ENCODE measurements around the gene GPC5.

GPC5 gene

GRCh38 chr13:91652404-91653301 is 254.2 kb downstream of the GPC5 start:
- Histone ChIP-seq H2AFZ (ENCODE audit: low read depth, low read length, severe bottlenecking) (no peak overlapping the region), H3K9ac (ENCODE audit: low read length) (no peak overlapping the region), H3K4me2 (ENCODE audit: low read depth, low read length, poor library complexity, severe bottlenecking) (no peak overlapping the region), H3K9me3 (ENCODE audit: insufficient read depth, low read length) (no peaks in the 10 kb centered on the region), H3K36me3 (ENCODE audit: low read length) (no peaks in the 10 kb centered on the region), H4K20me1 (ENCODE audit: low read depth, low read length) (no peaks in the 10 kb centered on the region), H3K27ac (ENCODE audit: low read depth, low read length) (no peak overlapping the region), H3K27me3 (ENCODE audit: low read length) (no peaks in the 10 kb centered on the region), H3F3A (ENCODE audit: insufficient read depth) (no peaks in the 10 kb centered on the region), H3K9me2 (replicated peaks; ENCODE audit: insufficient read depth, low read length) (no peaks in the 10 kb centered on the region), H3K79me2 (ENCODE audit: insufficient read depth, low read length) (no peaks in the 10 kb centered on the region), H3K4me3 (ENCODE audit: insufficient read depth, low read length, poor library complexity, severe bottlenecking) (no peak overlapping the region)
- TF ChIP-seq EZH2phosphoT487 (conservative IDR thresholded peaks at IDR 0.05; ENCODE audit: low read length) (no peak), CTCF (IDR thresholded peaks at IDR 0.05; ENCODE audit: insufficient read depth, low read length, poor library complexity, severe bottlenecking) (no peak)

DNA sequence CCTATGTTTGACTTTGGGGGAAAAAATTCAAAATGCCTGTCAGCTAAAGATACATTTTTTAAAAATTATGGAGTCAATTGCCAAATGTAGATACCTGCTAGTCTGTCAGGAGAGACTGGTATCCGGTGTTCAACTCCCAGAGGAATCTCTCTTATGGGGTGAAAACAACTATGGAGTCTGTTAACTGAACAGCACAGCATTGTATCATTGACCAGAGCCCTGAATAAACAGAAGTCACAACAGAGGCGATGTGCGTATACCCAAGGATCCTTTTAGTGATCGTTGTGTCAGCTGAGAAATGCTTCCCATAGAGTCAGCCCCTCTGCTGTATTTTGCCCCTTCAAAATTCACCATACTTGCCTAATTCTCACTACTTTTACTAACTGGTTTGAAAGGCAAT is 257.3 kb downstream of the GPC5 start:
- H3K9me2 ChIP-seq (replicated peaks; ENCODE audit: insufficient read depth, low read length) = no peaks in the 10 kb centered on the region
- no peaks in the 10 kb centered on the region for H3K36me3 ChIP-seq (ENCODE audit: low read length)
- no peak overlapping the region for H3K4me3 ChIP-seq (ENCODE audit: insufficient read depth, low read length, poor library complexity, severe bottlenecking)
- no peak overlapping the region for H3K9ac ChIP-seq (ENCODE audit: low read length)
- no peak for TF ChIP-seq CTCF (IDR thresholded peaks at IDR 0.05; ENCODE audit: insufficient read depth, low read length, poor library complexity, severe bottlenecking)
- H3F3A ChIP-seq (ENCODE audit: insufficient read depth) = no peaks in the 10 kb centered on the region
- no peak overlapping the region for H3K27ac ChIP-seq (ENCODE audit: low read depth, low read length)
- H3K27me3 ChIP-seq (ENCODE audit: low read length) = no peaks in the 10 kb centered on the region
- H4K20me1 ChIP-seq (ENCODE audit: low read depth, low read length) = no peaks in the 10 kb centered on the region
- no peak overlapping the region for H3K4me2 ChIP-seq (ENCODE audit: low read depth, low read length, poor library complexity, severe bottlenecking)
- no peaks in the 10 kb centered on the region for H3K79me2 ChIP-seq (ENCODE audit: insufficient read depth, low read length)
- H3K9me3 ChIP-seq (ENCODE audit: insufficient read depth, low read length) = no peaks in the 10 kb centered on the region
- no peak overlapping the region for H2AFZ ChIP-seq (ENCODE audit: low read depth, low read length, severe bottlenecking)

- Histone ChIP-seq H3K27me3 (ENCODE audit: low read length) (no peaks in the 10 kb centered on the region), H3K27ac (ENCODE audit: low read depth, low read length) (no peak overlapping the region), H2AFZ (ENCODE audit: low read depth, low read length, severe bottlenecking) (no peak overlapping the region), H3K9ac (ENCODE audit: low read length) (no peak overlapping the region), H3K4me3 (ENCODE audit: insufficient read depth, low read length, poor library complexity, severe bottlenecking) (no peak overlapping the region), H4K20me1 (ENCODE audit: low read depth, low read length) (no peaks in the 10 kb centered on the region), H3F3A (ENCODE audit: insufficient read depth) (no peaks in the 10 kb centered on the region), H3K9me2 (replicated peaks; ENCODE audit: insufficient read depth, low read length) (no peaks in the 10 kb centered on the region), H3K9me3 (ENCODE audit: insufficient read depth, low read length) (no peaks in the 10 kb centered on the region), H3K4me2 (ENCODE audit: low read depth, low read length, poor library complexity, severe bottlenecking) (no peak overlapping the region), H3K79me2 (ENCODE audit: insufficient read depth, low read length) (no peaks in the 10 kb centered on the region), H3K36me3 (ENCODE audit: low read length) (no peaks in the 10 kb centered on the region)
- TF ChIP-seq EZH2phosphoT487 (conservative IDR thresholded peaks at IDR 0.05; ENCODE audit: low read length) (no peak), CTCF (IDR thresholded peaks at IDR 0.05; ENCODE audit: insufficient read depth, low read length, poor library complexity, severe bottlenecking) (no peak)
Observed at GRCh38 chr13:91657283-91657682, 258.9 kb downstream of the GPC5 start.

Data from SU-DHL-6 (cell line).